Measurements from ENCODE around the gene RPRD2.
"Not testable (repeated sequence)": the region's sequence is repeated elsewhere in the genome, so short reads cannot be mapped to it uniquely, and the experiment has no call there.

RPRD2 gene

GRCh38 chr1:150389650-150390049 is 25.7 kb downstream of the RPRD2 start:
- DNase-seq (ENCODE audit: low spot score) = no peak

- DNase-seq (ENCODE audit: low spot score) = no peak
These were observed 28.7 kb downstream of the RPRD2 start for GRCh38 chr1:150392627-150393026.

GRCh38 chr1:150395115-150395514 is 31.2 kb downstream of the RPRD2 start:
- DNase-seq (ENCODE audit: low spot score) = not testable (repeated sequence)

GRCh38 chr1:150397392-150398032 is 33.6 kb downstream of the RPRD2 start:
- DNase-seq (ENCODE audit: low spot score) = no peak

- DNase-seq (ENCODE audit: low spot score) = no peak
These were observed 40.5 kb downstream of the RPRD2 start for GRCh38 chr1:150404465-150404864.

- DNase-seq (ENCODE audit: low spot score) = no peak
These were observed 41.7 kb downstream of the RPRD2 start for GRCh38 chr1:150405660-150406059.

GRCh38 chr1:150406483-150406882 is 42.5 kb downstream of the RPRD2 start:
- no peak for DNase-seq (ENCODE audit: low spot score)

- no peak for DNase-seq (ENCODE audit: low spot score)
These were observed 43.4 kb downstream of the RPRD2 start for GRCh38 chr1:150407330-150407729.

GRCh38 chr1:150408800-150409199 is 44.9 kb downstream of the RPRD2 start:
- DNase-seq (ENCODE audit: low spot score) = no peak

- DNase-seq (ENCODE audit: low spot score) = no peak
These were observed 45.8 kb downstream of the RPRD2 start for GRCh38 chr1:150409504-150410362.

GRCh38 chr1:150410582-150411101 is 46.7 kb downstream of the RPRD2 start:
- DNase-seq (ENCODE audit: low spot score) = no peak

- no peak for DNase-seq (ENCODE audit: low spot score)
These were observed 50.6 kb downstream of the RPRD2 start for GRCh38 chr1:150414592-150414991.

- no peak for DNase-seq (ENCODE audit: low spot score)
These were observed 51.9 kb downstream of the RPRD2 start for GRCh38 chr1:150415800-150416199.

GRCh38 chr1:150420560-150421265 is 56.8 kb downstream of the RPRD2 start:
- DNase-seq (ENCODE audit: low spot score) = peak; percentile 90

- no peak for DNase-seq (ENCODE audit: low spot score)
These were observed 58.6 kb downstream of the RPRD2 start for GRCh38 chr1:150422541-150422940.

GRCh38 chr1:150429805-150430204 is 65.9 kb downstream of the RPRD2 start:
- peak; percentile 23 for DNase-seq (ENCODE audit: low spot score)

- DNase-seq (ENCODE audit: low spot score) = no peak
These were observed 77.2 kb downstream of the RPRD2 start for GRCh38 chr1:150441121-150441520.

GRCh38 chr1:150444232-150444631 is 80.3 kb downstream of the RPRD2 start:
- no peak for DNase-seq (ENCODE audit: low spot score)

- DNase-seq (ENCODE audit: low spot score) = no peak
These were observed 92.2 kb downstream of the RPRD2 start for GRCh38 chr1:150456146-150456647.

GRCh38 chr1:150464422-150464826 is 100.5 kb downstream of the RPRD2 start:
- peak; percentile 63 for DNase-seq (ENCODE audit: low spot score)

GRCh38 chr1:150466964-150467363 is 103.0 kb downstream of the RPRD2 start:
- DNase-seq (ENCODE audit: low spot score) = no peak

GRCh38 chr1:150469291-150469690 is 105.3 kb downstream of the RPRD2 start:
- DNase-seq (ENCODE audit: low spot score) = no peak
